ENCODE measurements around the gene ZNF550. TPM values are rescaled to one million over a fixed set of nuclear protein-coding genes. Genes with fewer than 3 reads are reported as not detected.
A peak's percentile ranks its signal among the peaks of the same experiment; 100 is the strongest.

ZNF550 gene
- total and polyA plus RNA-seq, 9 of the 15 experiments (the other 6 are each of a cell fraction or from before 2014, with no cell fraction given), result 1.6 to 11.8 (median 4.3) TPM

DNA sequence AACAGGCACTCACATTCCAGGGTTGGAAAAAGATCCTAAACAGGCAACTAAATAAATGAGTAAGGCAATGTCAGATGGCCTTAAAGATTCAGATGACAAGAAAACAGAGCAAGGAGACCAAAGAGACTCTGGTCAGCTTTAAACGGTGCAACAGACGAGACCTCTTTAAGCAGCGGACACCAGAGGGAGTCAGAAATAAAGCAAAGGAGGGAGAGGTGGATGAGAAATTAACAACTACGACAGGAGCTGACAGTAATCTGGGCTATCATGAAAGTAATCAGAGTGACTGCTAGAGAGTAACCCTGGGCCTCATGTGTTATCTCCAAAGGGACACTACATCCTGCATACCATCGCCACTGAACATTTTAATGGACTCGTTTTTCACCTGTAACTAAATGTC lies 1.1 kb downstream of the ZNF550 start:
- peak overlapping the region; percentile 71 for H3K4me2 ChIP-seq (ENCODE audit: insufficient read depth, low read length)
- peak; percentile 65 for FAIRE-seq
- H2AFZ ChIP-seq (ENCODE audit: low read depth, low read length), result no peak overlapping the region
- peak overlapping the region in 1 of 2 experiments; percentile 69; a peak in 1 of 4 replicates for H3K9ac ChIP-seq (ENCODE audit: insufficient read depth in 1 of 2, low read depth in 2 of 2, low read length in 2 of 2)
- peaks cover 18% of the 10 kb centered on the region for H3K36me3 ChIP-seq (ENCODE audit: control insufficient read depth, insufficient read depth, low read length)
- H3K4me3 ChIP-seq, result peak overlapping the region; percentile 88
- H3K79me2 ChIP-seq (ENCODE audit: control insufficient read depth, insufficient read depth, low read length), result peaks cover 20% of the 10 kb centered on the region
- TF ChIP-seq RAD21 (CRISPR knock-in tag; conservative IDR thresholded peaks at IDR 0.05 in 1 of 2, IDR thresholded peaks at IDR 0.05 in 1 of 2), result peak in 1 of 2 experiments; percentile 42; a peak in 2 of 4 replicates
- TF ChIP-seq RREB1 (CRISPR knock-in tag; IDR thresholded peaks at IDR 0.05), result no peak
- H3K9me1 ChIP-seq (ENCODE audit: control insufficient read depth, insufficient read depth, low read length), result no peaks in the 10 kb centered on the region
- H3K9me3 ChIP-seq (replicated peaks; ENCODE audit: control insufficient read depth, insufficient read depth, low read depth, low read length), result 0 out of 2 replicates have a peak, but pooled peaks cover 5% of the 10 kb centered on the region
- ChIA-PET POLR2A (no interaction called here), CTCF (ENCODE audit: low intra/inter-chr PET ratio) (no interaction called here)
- H3K27me3 ChIP-seq (ENCODE audit: control insufficient read depth in 2 of 2, insufficient read depth in 2 of 2, low read length in 2 of 2), result no peaks in the 10 kb centered on the region; a peak in 1 of 5 replicates
- in situ Hi-C loops (cut with MboI) (no loop called here), intact Hi-C loops (cut with micrococcal nuclease) (no loop called here)
- peaks cover 0 to 11% of the 10 kb centered on the region in 2 experiments; a peak in 2 of 5 replicates for H3K4me1 ChIP-seq (replicated peaks in 1 of 2; ENCODE audit: control insufficient read depth in 2 of 2, insufficient read depth in 2 of 2, low read length in 2 of 2)
- no TSS peak for BruUV-seq (replicated peaks)
- peak in 3 of 4 experiments; percentile 16 to 25 (median 18) for DNase-seq (ENCODE audit: extremely low read depth in 1 of 4, low spot score in 3 of 4)
- no peak overlapping the region for H3K27ac ChIP-seq (ENCODE audit: extremely low read depth, low read depth, low read length)
- peak; percentile 34; the same call in 2 of the 3 replicates for ATAC-seq
- 12% methylated on average over 6 of the region's 6 CpGs for WGBS (ENCODE audit: insufficient coverage, low coverage, missing lambda C conversion rate)
- no peaks in the 10 kb centered on the region for H4K20me1 ChIP-seq (replicated peaks; ENCODE audit: control insufficient read depth, insufficient read depth, low read length)

Data from K562 (cell line).